B cell (primary cell): ENCODE results near the gene RNPC3. TPM values are rescaled to one million over a fixed set of nuclear protein-coding genes. Genes with fewer than 3 reads are reported as not detected.

ENCODE experiments used
- ATAC-seq: fragments of 200-7000 bp; cut with Tn5 transposase; one replicate; pipeline ENCODE4 v1.10.0; 2021; ENCODE audit warnings: low read depth, mild to moderate bottlenecking, moderate number of reproducible peaks, moderate library complexity
- CTCF ChIA-PET: fragments of 350-600 bp; sonication (Branson Sonifier 250); formaldehyde crosslinking; loops from one replicate; lab custom pipeline; 2021; ENCODE audit warnings: antibody characterized with exemption, inconsistent platforms; lab: Charles Lee
- POLR2A ChIA-PET: fragments of 350-600 bp; sonication (Branson Sonifier 250); formaldehyde crosslinking; loops from one replicate; lab custom pipeline; 2021; ENCODE audit warnings: antibody characterized with exemption; lab: Charles Lee
- DNase-seq: peaks from one replicate; pipeline ENCODE4 v3.0.0; 2013
- H2AFZ ChIP-seq: 2 replicates; pipeline ENCODE4 v1.6.1; 2012; ENCODE audit warnings: mild to moderate bottlenecking, low read depth, low read length; ENCODE audit not compliant: insufficient read depth, poor library complexity, severe bottlenecking
- H3K27ac ChIP-seq, 2 donors: 1 replicate in 1 of 2; 2 replicates in 1 of 2; pipeline ENCODE4 v1.5.1; 2012 to 2013; ENCODE audit warnings: low read length in 2 of 2, mild to moderate bottlenecking in 2 of 2, moderate library complexity in 1 of 2
- H3K27me3 ChIP-seq, 4 experiments: fragments of 200-600 bp in 1 of 4; sonication (generic) in 1 of 4; replicated peaks in 1 of 4; 1 replicate in 2 of 4; 2 replicates in 2 of 4; pipeline versions ENCODE4 v1.6.1 to v1.7.0; 2013 to 2016; ENCODE audit warnings: low read length in 3 of 4, mild to moderate bottlenecking in 2 of 4, mixed read lengths in 1 of 4, moderate library complexity in 1 of 4; ENCODE audit not compliant: insufficient read depth in 4 of 4, control insufficient read depth in 3 of 4; ENCODE audit errors: control extremely low read depth in 1 of 4
- H3K36me3 ChIP-seq, 2 experiments: replicated peaks in 1 of 2; 1 replicate in 1 of 2; 2 replicates in 1 of 2; pipeline versions ENCODE4 v1.6.1 to v1.7.1; 2013; ENCODE audit warnings: low read length in 1 of 2; ENCODE audit not compliant: insufficient read depth in 2 of 2, control insufficient read depth in 1 of 2; ENCODE audit errors: control extremely low read depth in 1 of 2, extremely low read depth in 1 of 2
- H3K4me1 ChIP-seq, 2 donors: fragments of 200-600 bp in 1 of 2; sonication (generic) in 1 of 2; 1 replicate in 1 of 2; 2 replicates in 1 of 2; pipeline versions ENCODE4 v1.5.1 to v1.6.1; 2013 to 2017; ENCODE audit warnings: low read length in 2 of 2; ENCODE audit not compliant: control insufficient read depth in 2 of 2, insufficient read depth in 2 of 2
- H3K4me2 ChIP-seq: replicated peaks from 2 replicates; pipeline ENCODE3; 2012; ENCODE audit warnings: mild to moderate bottlenecking, low read depth, low read length; ENCODE audit not compliant: poor library complexity, severe bottlenecking
- H3K4me3 ChIP-seq, 5 experiments: fragments of 200-600 bp in 1 of 5; sonication (generic) in 1 of 5; 1 replicate in 3 of 5; 2 replicates in 2 of 5; pipeline versions ENCODE4 v1.5.1 to v1.7.0; 2011 to 2016; ENCODE audit warnings: low read length in 4 of 5, mild to moderate bottlenecking in 4 of 5, low read depth in 2 of 5, control low read depth in 1 of 5, moderate library complexity in 1 of 5; ENCODE audit not compliant: insufficient read depth in 1 of 5; ENCODE audit errors: control extremely low read depth in 1 of 5, extremely low read depth in 1 of 5
- H3K79me2 ChIP-seq: fragments of 200-600 bp; sonication (generic); one replicate; pipeline ENCODE4 v1.6.0; 2016; ENCODE audit warnings: low read length; ENCODE audit not compliant: control insufficient read depth, insufficient read depth
- H3K9ac ChIP-seq: fragments of 200-600 bp; sonication (generic); 2 replicates; pipeline ENCODE4 v1.6.1; 2017; ENCODE audit warnings: mild to moderate bottlenecking, low read length, moderate library complexity
- H3K9me3 ChIP-seq, 3 donors: one replicate each; pipeline versions ENCODE4 v1.6.1 to v1.7.1; 2013; ENCODE audit warnings: low read length in 2 of 3; ENCODE audit not compliant: control insufficient read depth in 2 of 3, insufficient read depth in 1 of 3; ENCODE audit errors: control extremely low read depth in 1 of 3
- H4K20me1 ChIP-seq: 2 replicates; pipeline ENCODE4 v1.6.0; 2012; ENCODE audit warnings: mild to moderate bottlenecking, low read length; ENCODE audit not compliant: insufficient read depth, control insufficient read depth, poor library complexity, severe bottlenecking
- H3K27ac Mint-ChIP-seq: one replicate; pipeline ENCODE4 v1.8.0; 2021; ENCODE audit warnings: mixed read lengths
- H3K27me3 Mint-ChIP-seq: one replicate; pipeline ENCODE4 v1.8.0; 2021; ENCODE audit warnings: mixed read lengths
- H3K4me1 Mint-ChIP-seq: one replicate; pipeline ENCODE4 v1.8.0; 2021; ENCODE audit warnings: mixed read lengths
- H3K4me3 Mint-ChIP-seq: one replicate; pipeline ENCODE4 v1.8.0; 2021; ENCODE audit warnings: mixed read lengths
- H3K9me3 Mint-ChIP-seq: one replicate; pipeline ENCODE4 v1.8.0; 2022; ENCODE audit warnings: mixed read lengths; ENCODE audit not compliant: insufficient read depth
- CTCF ChIP-seq: fragments of 200-600 bp; IDR thresholded peaks from one replicate; pipeline ENCODE4 v1.8.0; 2022; ENCODE audit warnings: antibody characterized with exemption, mild to moderate bottlenecking
- EZH2 ChIP-seq: IDR thresholded peaks from 2 replicates; pipeline ENCODE4 v1.6.1; 2012; ENCODE audit warnings: borderline replicate concordance, low read depth, mild to moderate bottlenecking, moderate library complexity, low read length; ENCODE audit not compliant: insufficient read depth, poor library complexity, severe bottlenecking
- WGBS: methylation state at CpG from one replicate; pipeline ENCODE4 v1.1.5; 2013; ENCODE audit warnings: missing lambda C conversion rate; ENCODE audit not compliant: insufficient coverage; 5-methylcytosine and 5-hydroxymethylcytosine counted together
- intact Hi-C: fragments of 100-400 bp; cut with micrococcal nuclease; formaldehyde crosslinking; loops from one replicate; pipeline ENCODE4 v1.10.0; 2022
- polyA plus RNA-seq: library from polyadenylated mRNA; depleted of rRNA; stranded (reverse); fragments of >200 nt; gene quantifications from 2 replicates; pipeline ENCODE4 v1.2.3, GENCODE V29; 2012
- total RNA-seq, 2 donors: library from RNA; stranded (reverse); fragments of 120-200 nt in 1 of 2; gene quantifications; 1 replicate in 1 of 2; 2 replicates in 1 of 2; pipeline versions ENCODE4 v1.2.3 to v1.2.4, GENCODE V29; 2013 to 2022

Gene RNPC3
- total and polyA plus RNA-seq, 2 donors (not counting 1 experiment from before 2014, with no cell fraction given) = 32.0 to 83.6 TPM

DNA sequence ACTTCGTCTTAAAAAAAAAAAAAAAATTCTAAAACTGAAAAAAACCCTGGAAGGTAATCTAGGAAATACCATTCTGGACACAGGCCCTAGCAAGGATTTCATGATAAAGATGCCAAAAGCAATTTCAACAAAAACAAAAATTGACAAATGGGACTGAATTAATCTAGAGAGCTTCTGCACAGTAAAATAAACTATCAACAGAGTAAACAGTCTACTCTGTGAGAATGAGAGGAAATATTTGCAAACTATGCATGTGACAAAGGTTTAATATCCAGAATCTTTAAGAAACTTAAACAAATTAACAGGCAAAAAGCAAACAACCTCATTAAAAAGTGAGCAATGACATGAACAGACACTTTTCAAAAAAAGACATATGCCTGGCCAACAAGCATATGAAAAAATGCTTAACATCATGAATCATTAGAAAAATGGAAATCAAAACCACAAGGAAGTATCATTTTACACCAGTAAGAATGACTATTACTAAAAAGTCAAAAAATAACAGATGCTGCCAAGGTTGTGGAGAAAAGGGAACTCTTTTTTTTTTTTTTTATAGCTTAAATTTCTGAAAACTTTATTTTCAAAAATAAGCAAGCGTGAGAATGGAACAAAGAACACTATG, 29.4 kb upstream of the RNPC3 start:
- no peak for ATAC-seq
- no peak overlapping the region for H2AFZ ChIP-seq
- H3K9ac ChIP-seq = no peak overlapping the region
- no peaks in the 10 kb centered on the region for H3K9me3 ChIP-seq
- Mint-ChIP-seq H3K27me3 (peaks cover 14% of the 10 kb centered on the region), H3K27ac (no peak overlapping the region), H3K9me3 (no peaks in the 10 kb centered on the region), H3K4me1 (no peaks in the 10 kb centered on the region), H3K4me3 (no peak overlapping the region)
- H3K36me3 ChIP-seq = no peaks in the 10 kb centered on the region
- no peaks in the 10 kb centered on the region for H3K27me3 ChIP-seq
- 100% methylated on average over 1 of the region's 2 CpGs for whole genome bisulfite sequencing
- ChIA-PET POLR2A (no interaction called here), CTCF (no interaction called here)
- no peak overlapping the region for H3K4me2 ChIP-seq
- TF ChIP-seq EZH2 (no peak), CTCF (no peak)
- no peak for DNase-seq
- intact Hi-C loops = no loop called here
- no peak overlapping the region for H3K4me3 ChIP-seq
- H4K20me1 ChIP-seq = no peaks in the 10 kb centered on the region
- H3K4me1 ChIP-seq = no peaks in the 10 kb centered on the region
- no peaks in the 10 kb centered on the region for H3K79me2 ChIP-seq
- H3K27ac ChIP-seq = no peak overlapping the region

DNA sequence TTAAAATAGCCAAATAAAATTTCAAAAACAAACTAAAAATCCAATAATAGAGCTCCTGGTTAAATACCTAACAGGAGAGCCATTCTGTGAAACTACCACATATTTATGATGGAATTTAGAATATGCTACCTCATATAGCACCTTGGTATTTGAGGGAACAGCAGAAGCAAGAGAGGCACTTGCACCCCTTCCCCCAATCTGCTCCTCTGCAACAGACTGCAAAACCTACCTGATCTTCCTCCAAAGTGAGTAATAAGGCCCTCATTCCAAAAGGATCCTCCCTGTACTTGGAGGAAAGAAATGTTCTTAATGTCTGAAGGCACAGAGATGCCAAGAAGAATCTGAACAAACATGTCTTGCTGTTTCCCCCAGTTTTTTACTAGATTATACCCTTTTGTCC, 28.1 kb upstream of the RNPC3 start:
- DNase-seq = no peak
- intact Hi-C loops = no loop called here
- no peak overlapping the region for H3K9ac ChIP-seq
- peaks cover 14% of the 10 kb centered on the region for H3K27me3 Mint-ChIP-seq
- no peak overlapping the region for H3K27ac Mint-ChIP-seq
- no peak overlapping the region for H3K4me3 Mint-ChIP-seq
- H3K27me3 ChIP-seq = no peaks in the 10 kb centered on the region
- ATAC-seq = no peak
- no peak overlapping the region for H2AFZ ChIP-seq
- no peaks in the 10 kb centered on the region for H3K9me3 ChIP-seq
- ChIA-PET POLR2A (no interaction called here), CTCF (no interaction called here)
- H3K79me2 ChIP-seq = no peaks in the 10 kb centered on the region
- no peaks in the 10 kb centered on the region for H3K9me3 Mint-ChIP-seq
- no peak overlapping the region for H3K4me2 ChIP-seq
- no peaks in the 10 kb centered on the region for H4K20me1 ChIP-seq
- TF ChIP-seq EZH2 (no peak), CTCF (no peak)
- no peaks in the 10 kb centered on the region for H3K4me1 ChIP-seq
- H3K36me3 ChIP-seq = no peaks in the 10 kb centered on the region
- H3K27ac ChIP-seq = no peak overlapping the region
- no peaks in the 10 kb centered on the region for H3K4me1 Mint-ChIP-seq
- no peak overlapping the region for H3K4me3 ChIP-seq
